HepG2 (cell line): ENCODE measurements around the gene SYCE3. TPM values are rescaled to one million over a fixed set of nuclear protein-coding genes. Genes with fewer than 3 reads are reported as not detected.

Experiments
- ATF2 ChIP-seq: sonication (generic); formaldehyde crosslinking; IDR thresholded peaks from 2 replicates; pipeline ENCODE4 v1.4.0; 2020; ENCODE audit warnings: missing genetic modification reagents
- ATF6 ChIP-seq: sonication (generic); formaldehyde crosslinking; conservative IDR thresholded peaks from 2 replicates; pipeline ENCODE4 v1.4.0; 2020; ENCODE audit warnings: missing genetic modification reagents
- BHLHE40 ChIP-seq: IDR thresholded peaks from 2 replicates; pipeline ENCODE4 v1.6.1; 2011; ENCODE audit warnings: low read length, improper control_type of control experiment
- ESRRA ChIP-seq: sonication (generic); formaldehyde crosslinking; IDR thresholded peaks from 2 replicates; pipeline ENCODE4 v1.5.1; 2020; ENCODE audit warnings: mild to moderate bottlenecking, low read depth, missing genetic modification reagents
- FOXC1 ChIP-seq: sonication (generic); formaldehyde crosslinking; IDR thresholded peaks from 2 replicates; pipeline ENCODE4 v1.8.0; 2022; ENCODE audit warnings: mild to moderate bottlenecking, missing genetic modification reagents, borderline replicate concordance
- FOXO1 ChIP-seq: sonication (generic); formaldehyde crosslinking; IDR thresholded peaks from 2 replicates; pipeline ENCODE4 v1.4.0; 2020; ENCODE audit warnings: missing genetic modification reagents
- GABPB1 ChIP-seq: IDR thresholded peaks from 2 replicates; pipeline ENCODE4 v1.6.1; 2016; ENCODE audit warnings: mild to moderate bottlenecking, missing genetic modification reagents, moderate library complexity, missing compliant biosample characterization
- HBP1 ChIP-seq: IDR thresholded peaks from 2 replicates; pipeline ENCODE4 v1.6.1; 2016; ENCODE audit warnings: low read depth, control low read depth
- KLF16 ChIP-seq, 2 experiments: sonication (generic) in 1 of 2; formaldehyde crosslinking in 1 of 2; IDR thresholded peaks; 2 replicates each; pipeline versions ENCODE4 v1.6.1 to v1.8.0; 2016 to 2023; ENCODE audit warnings: missing genetic modification reagents in 2 of 2, missing compliant biosample characterization in 1 of 2
- MED1 ChIP-seq: sonication (generic); formaldehyde crosslinking; IDR thresholded peaks from 2 replicates; pipeline ENCODE4 v1.4.0; 2020; ENCODE audit warnings: missing genetic modification reagents
- MTERF4 ChIP-seq: sonication (generic); formaldehyde crosslinking; IDR thresholded peaks from 2 replicates; pipeline ENCODE4 v1.8.0; 2023; ENCODE audit warnings: mild to moderate bottlenecking, missing genetic modification reagents
- MXI1 ChIP-seq: IDR thresholded peaks from 3 replicates; pipeline ENCODE4 v1.6.1; 2012; ENCODE audit warnings: low read depth, low read length, inconsistent platforms, borderline replicate concordance
- PHF8 ChIP-seq: sonication (generic); formaldehyde crosslinking; IDR thresholded peaks from 2 replicates; pipeline ENCODE4 v1.5.0; 2020; ENCODE audit warnings: missing genetic modification reagents
- SETDB1 ChIP-seq: sonication (generic); formaldehyde crosslinking; IDR thresholded peaks from 2 replicates; pipeline ENCODE4 v1.5.1; 2020; ENCODE audit warnings: missing genetic modification reagents, mild to moderate bottlenecking, borderline replicate concordance
- SRSF4 ChIP-seq: fragments of 200-400 bp; formaldehyde crosslinking; IDR thresholded peaks from one replicate; pipeline ENCODE4 v1.6.1; 2018; ENCODE audit warnings: mild to moderate bottlenecking, low read depth, low read length, moderate library complexity; ENCODE audit not compliant: poor library complexity, severe bottlenecking
- U2AF1 ChIP-seq: fragments of 200-400 bp; formaldehyde crosslinking; optimal IDR thresholded peaks from 2 replicates; pipeline ENCODE3; 2017; ENCODE audit warnings: mild to moderate bottlenecking, low read depth, low read length
- YY1 ChIP-seq: IDR thresholded peaks from 2 replicates; pipeline ENCODE4 v1.6.1; 2011; ENCODE audit warnings: low read length, low read depth, moderate library complexity, mild to moderate bottlenecking; ENCODE audit not compliant: insufficient read depth, insufficient replicate concordance
- ZGPAT ChIP-seq: IDR thresholded peaks from 2 replicates; pipeline ENCODE4 v1.6.1; 2016; ENCODE audit warnings: mild to moderate bottlenecking
- ZMAT3 ChIP-seq: sonication (generic); formaldehyde crosslinking; conservative IDR thresholded peaks from 2 replicates; pipeline ENCODE4 v1.7.0; 2021; ENCODE audit warnings: missing genetic modification reagents
- ZNF143 ChIP-seq: sonication (generic); formaldehyde crosslinking; IDR thresholded peaks from 2 replicates; pipeline ENCODE4 v1.4.0; 2020; ENCODE audit warnings: missing genetic modification reagents
- ZNF468 ChIP-seq: sonication (generic); formaldehyde crosslinking; IDR thresholded peaks from 2 replicates; pipeline ENCODE4 v1.8.0; 2022; ENCODE audit warnings: mild to moderate bottlenecking, moderate library complexity, missing genetic modification reagents
- ZNF572 ChIP-seq: sonication (generic); formaldehyde crosslinking; IDR thresholded peaks from 2 replicates; pipeline ENCODE4 v1.5.1; 2020; ENCODE audit warnings: mild to moderate bottlenecking, missing genetic modification reagents
- polyA plus RNA-seq, 8 experiments: library from polyadenylated mRNA; depleted of rRNA in 3 of 8; stranded (reverse) in 7 of 8; unstranded in 1 of 8; fragments of >200 nt; fragmentation: Illumina TruSeq in 4 of 8; extraction: Trizol in 4 of 8; gene quantifications; 2 replicates each; pipeline versions ENCODE4 v1.2.1 to v1.2.3, GENCODE V29; 2011 to 2016; ENCODE audit warnings: low read depth in 4 of 8, missing spikeins in 1 of 8, mixed read lengths in 1 of 8; ENCODE audit not compliant: insufficient read depth in 1 of 8
- total RNA-seq, 5 experiments: library from RNA; depleted of rRNA; stranded (reverse); fragments of >200 nt; fragmentation: Illumina TruSeq; extraction: Trizol; gene quantifications; 2 replicates each; pipeline ENCODE4 v1.2.3, GENCODE V29; 2016; ENCODE audit warnings: low read depth in 1 of 5

The SYCE3 gene
- total and polyA plus RNA-seq, 2 of the 13 experiments (the other 11 are each of a cell fraction or from before 2014, with no cell fraction given), result not detected

- TF ChIP-seq BHLHE40, result peak; percentile 81
- peak; percentile 33 for TF ChIP-seq ZMAT3
- peak; percentile 64 for TF ChIP-seq MED1 (CRISPR knock-in tag)
- peak; percentile 79 for TF ChIP-seq ZNF143 (CRISPR knock-in tag)
- TF ChIP-seq YY1, result peak; percentile 23
- peak; percentile 84; the same call in 1 of the 2 replicates for TF ChIP-seq MTERF4 (CRISPR knock-in tag)
- peak; percentile 47; the same call in 1 of the 2 replicates for TF ChIP-seq FOXC1
- peak in 1 of 2 experiments; percentile 76; a peak in 2 of 4 replicates for TF ChIP-seq KLF16 (CRISPR knock-in tag; IDR thresholded peaks at IDR 0.05)
- TF ChIP-seq SETDB1, result 0 out of 2 replicates have a peak, but pooled peaks have one; percentile 66
- peak; percentile 59; the same call in 1 of the 2 replicates for TF ChIP-seq ATF2
- TF ChIP-seq U2AF1, result no peak
- TF ChIP-seq ZNF468, result no peak
- peak; percentile 89 for TF ChIP-seq ZGPAT
- TF ChIP-seq MXI1, result peak; percentile 75; the same call in 1 of the 3 replicates
- 0 out of 2 replicates have a peak, but pooled peaks have one; percentile 16 for TF ChIP-seq FOXO1 (CRISPR knock-in tag)
- peak; percentile 81 for TF ChIP-seq GABPB1
- TF ChIP-seq ZNF572 (CRISPR knock-in tag), result peak; percentile 67; the same call in 1 of the 2 replicates
- peak; percentile 49; the same call in 1 of the 2 replicates for TF ChIP-seq ESRRA (CRISPR knock-in tag)
- TF ChIP-seq SRSF4, result peak; percentile 92
- no peak for TF ChIP-seq ATF6
- peak; percentile 46; the same call in 1 of the 2 replicates for TF ChIP-seq HBP1 (CRISPR knock-in tag)
- TF ChIP-seq PHF8 (CRISPR knock-in tag), result peak; percentile 90
These were observed 37.4 kb downstream of the SYCE3 start, which contains the start of gene SCO2 (continued) for GRCh38 chr22:50525104-50525857.
